Kidney (tissue), 11 donors: Measurements from ENCODE around the gene SRGAP2C. TPM values are rescaled to one million over a fixed set of nuclear protein-coding genes. Genes with fewer than 3 reads are reported as not detected.
"Not testable (repeated sequence)": the region's sequence is repeated elsewhere in the genome, so short reads cannot be mapped to it uniquely, and the experiment has no call there.

Experiments used
- DNase-seq, 5 donors: peaks; one replicate each; pipeline ENCODE4 v3.0.0-alpha.2; 2013 to 2020
- FAIRE-seq: peaks from 2 replicates; lab custom pipeline; 2012; peaks lifted over from hg19 to GRCh38; lab: Jason Lieb, UNC
- H3K27ac ChIP-seq, 2 donors: one replicate each; pipeline ENCODE4 v1.7.0; 2013; ENCODE audit warnings: low read depth in 2 of 2, low read length in 2 of 2, inconsistent platforms in 1 of 2
- H3K27me3 ChIP-seq: one replicate; pipeline ENCODE4 v1.7.1; 2013; ENCODE audit warnings: low read length, inconsistent platforms; ENCODE audit not compliant: control insufficient read depth, insufficient read depth
- H3K36me3 ChIP-seq, 3 donors: one replicate each; pipeline versions ENCODE4 v1.7.0 to v1.7.1; 2013; ENCODE audit warnings: low read length in 3 of 3, control low read depth in 1 of 3, inconsistent platforms in 1 of 3; ENCODE audit not compliant: insufficient read depth in 3 of 3, control insufficient read depth in 2 of 3
- H3K4me1 ChIP-seq, 3 donors: one replicate each; pipeline versions ENCODE4 v1.7.0 to v1.7.1; 2013; ENCODE audit warnings: low read length in 3 of 3, inconsistent platforms in 1 of 3, low read depth in 1 of 3; ENCODE audit not compliant: control insufficient read depth in 2 of 3, insufficient read depth in 2 of 3
- H3K4me3 ChIP-seq, 3 donors: one replicate each; pipeline versions ENCODE4 v1.7.0 to v1.8.1; 2013; ENCODE audit warnings: low read length in 3 of 3, control low read depth in 1 of 3, inconsistent platforms in 1 of 3
- H3K9ac ChIP-seq, 3 donors: one replicate each; pipeline versions ENCODE4 v1.7.0 to v1.7.1; 2013; ENCODE audit warnings: low read length in 3 of 3, control low read depth in 1 of 3, inconsistent platforms in 1 of 3
- H3K9me3 ChIP-seq, 3 donors: one replicate each; pipeline versions ENCODE4 v1.7.0 to v1.7.1; 2013; ENCODE audit warnings: low read length in 3 of 3, control low read depth in 1 of 3, inconsistent platforms in 1 of 3; ENCODE audit not compliant: control insufficient read depth in 2 of 3, insufficient read depth in 1 of 3
- intact Hi-C: fragments of 100-400 bp; cut with DNase I; formaldehyde crosslinking; loops from one replicate; pipeline ENCODE4 v1.11.1; 2022
- polyA plus RNA-seq: library from polyadenylated mRNA; stranded (reverse); fragments of 350-450 nt; fragmentation: Illumina TruSeq; extraction: RNeasy Lipid Tissue Mini Kit (QIAGEN cat#74804); gene quantifications from one replicate; pipeline ENCODE4 v1.2.3, GENCODE V29; 2014; ENCODE audit warnings: low read depth, low replicate concordance; ENCODE audit not compliant: insufficient read depth
- total RNA-seq: library from RNA; stranded (reverse); fragmentation: NEBNext Ultra II Directional; extraction: Animal tissue kit (Norgen Biotek cat#: 25700); gene quantifications from one replicate; pipeline ENCODE4 v1.2.1, GENCODE V29; 2021
- donor health status: control.
- donor health status: control.
- donor health status: DM: yes; HTN: yes; CAD: no.
- donor health status: Normal renal cell carcinoma (clear cell type).

Gene SRGAP2C
- total and polyA plus RNA-seq, 2 donors from 2014 or later, result 6.6 to 29.1 TPM

DNA sequence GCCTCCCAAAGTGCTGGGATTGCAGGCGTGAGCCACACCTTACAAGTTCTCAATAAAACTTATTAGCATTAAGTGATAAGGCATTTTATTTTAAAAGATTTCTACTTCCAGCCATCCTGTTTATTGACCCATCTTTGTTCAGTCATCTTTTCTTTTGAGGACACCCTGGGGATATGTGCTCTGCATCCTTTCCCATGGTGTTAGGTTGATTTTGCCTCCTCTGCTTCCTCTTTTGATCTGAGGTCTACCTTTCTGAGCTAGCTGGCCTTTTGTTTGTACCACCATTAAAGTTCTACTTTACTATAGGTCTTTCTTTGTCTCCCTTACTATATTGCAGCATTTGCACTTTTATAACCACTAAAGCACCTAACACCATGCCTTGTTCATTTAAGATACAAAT is 136.9 kb downstream of the SRGAP2C start:
- H3K9me3 ChIP-seq, DNase-seq, intact Hi-C loops, H3K36me3 ChIP-seq, H3K27ac ChIP-seq, H3K4me3 ChIP-seq, H3K27me3 ChIP-seq, H3K4me1 ChIP-seq, H3K9ac ChIP-seq, FAIRE-seq: not testable (repeated sequence)

DNA sequence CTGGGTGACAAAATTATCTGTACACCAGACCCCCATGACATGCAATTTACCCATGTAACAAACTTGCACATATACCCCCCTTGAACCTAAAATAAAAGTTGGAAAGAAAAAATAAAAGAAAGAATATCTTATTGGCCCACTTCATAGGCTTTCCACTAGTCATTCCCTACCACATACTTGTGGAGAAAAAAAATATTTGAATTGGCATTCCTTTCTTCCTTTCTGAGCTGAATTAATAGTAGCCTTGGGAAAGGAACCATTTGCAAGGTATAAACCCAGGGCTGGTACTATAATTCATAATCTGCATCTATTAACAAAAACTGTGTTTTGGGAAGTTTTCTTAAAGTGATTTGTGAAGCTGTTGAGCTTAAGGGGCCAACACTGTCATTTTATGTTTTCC is 140.0 kb downstream of the SRGAP2C start:
- H3K4me3 ChIP-seq, intact Hi-C loops, H3K27me3 ChIP-seq, H3K27ac ChIP-seq, H3K36me3 ChIP-seq, H3K9ac ChIP-seq, H3K4me1 ChIP-seq, FAIRE-seq, DNase-seq, H3K9me3 ChIP-seq: not testable (repeated sequence)

DNA sequence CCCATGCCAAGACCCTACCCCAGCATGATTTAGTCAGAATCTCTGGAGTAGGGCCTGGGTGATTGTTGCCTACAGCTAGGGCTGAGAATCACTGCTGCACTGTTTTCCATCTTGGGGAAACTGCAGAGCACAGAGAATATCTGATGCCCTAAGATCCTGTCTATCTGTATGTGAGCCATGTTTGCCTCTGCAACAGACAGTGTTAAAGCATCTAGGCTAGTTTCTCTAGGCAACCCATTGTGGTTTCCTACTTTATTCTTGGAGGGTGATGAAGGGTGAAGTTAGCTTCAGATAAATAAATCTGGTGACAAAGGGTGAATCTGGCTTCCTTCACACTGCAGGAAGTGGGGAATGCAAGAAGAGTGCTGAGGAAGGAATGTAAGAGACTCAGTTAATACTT is 147.4 kb downstream of the SRGAP2C start:
- H3K4me3 ChIP-seq, H3K36me3 ChIP-seq, H3K27me3 ChIP-seq, H3K9me3 ChIP-seq, H3K4me1 ChIP-seq, intact Hi-C loops, H3K27ac ChIP-seq, DNase-seq, H3K9ac ChIP-seq, FAIRE-seq: not testable (repeated sequence)

DNA sequence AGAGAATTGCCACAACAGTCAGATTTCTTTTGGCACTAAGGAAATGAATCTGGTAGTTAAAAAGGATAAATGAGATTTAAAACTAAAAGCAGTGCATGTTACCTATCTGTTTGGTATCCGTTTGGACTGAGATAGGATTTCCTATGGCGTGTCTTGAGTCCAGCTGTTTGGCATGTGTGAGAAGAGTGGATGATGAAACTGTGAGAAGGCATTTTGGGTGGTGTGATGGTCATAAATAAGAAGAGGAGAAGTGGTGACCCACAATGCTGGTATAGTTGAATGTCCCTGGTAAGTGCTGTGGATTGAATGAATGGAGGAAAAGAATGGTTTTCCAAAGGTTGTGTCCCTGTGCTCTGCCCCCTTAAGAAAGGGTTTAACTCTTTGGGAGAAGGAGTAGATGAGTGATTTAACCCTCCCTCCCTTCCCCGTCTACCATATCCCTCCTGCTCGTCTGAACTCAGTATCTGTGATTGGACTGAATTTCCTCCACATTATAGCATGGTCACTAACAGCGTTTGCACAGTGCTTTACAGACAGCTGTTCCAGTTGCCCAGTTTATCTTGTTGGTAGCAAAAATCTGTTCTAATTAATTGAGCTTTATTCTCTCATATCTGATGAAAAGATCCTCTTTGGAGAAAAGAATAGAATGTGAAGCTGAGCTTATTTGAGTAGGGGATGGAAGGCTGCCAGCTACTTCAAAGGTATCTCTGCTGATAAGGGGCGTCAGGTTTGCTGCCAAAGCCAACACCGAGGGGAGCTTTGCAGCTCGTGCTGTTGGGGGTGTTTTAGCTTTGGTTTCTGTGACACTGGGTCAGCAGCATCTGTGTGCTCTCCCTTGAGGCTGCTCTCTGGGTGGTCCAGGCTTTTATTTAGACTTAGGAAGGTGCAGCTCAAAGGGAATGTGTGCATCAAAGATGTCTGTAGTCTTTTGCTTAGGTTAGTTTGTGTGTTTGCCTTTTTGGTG is 148.1 kb downstream of the SRGAP2C start:
- H3K4me3 ChIP-seq, intact Hi-C loops, H3K4me1 ChIP-seq, H3K9me3 ChIP-seq, H3K27ac ChIP-seq, FAIRE-seq, H3K27me3 ChIP-seq, DNase-seq, H3K9ac ChIP-seq, H3K36me3 ChIP-seq: not testable (repeated sequence)

DNA sequence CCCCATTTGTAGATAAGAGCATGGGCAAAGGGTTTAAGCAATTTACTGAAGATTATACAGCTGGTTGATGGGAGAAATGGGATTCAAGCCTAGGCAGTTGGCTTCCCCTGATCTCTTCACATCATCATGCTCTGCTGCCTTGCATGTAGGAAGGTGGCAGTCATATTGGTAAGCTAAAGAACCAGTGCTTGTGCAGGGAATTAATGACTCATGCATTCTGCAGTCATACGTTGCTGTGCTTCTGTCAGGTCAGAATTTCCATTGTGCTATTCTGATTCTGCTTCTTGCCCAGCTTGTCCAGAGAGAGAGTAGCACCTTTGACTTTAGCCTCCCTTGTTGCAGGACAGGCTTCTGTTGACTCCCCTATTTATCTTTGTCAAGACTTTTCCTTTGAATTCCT is 153.2 kb downstream of the SRGAP2C start:
- H3K4me1 ChIP-seq, DNase-seq, H3K27me3 ChIP-seq, intact Hi-C loops, H3K27ac ChIP-seq, FAIRE-seq, H3K9me3 ChIP-seq, H3K4me3 ChIP-seq, H3K36me3 ChIP-seq, H3K9ac ChIP-seq: not testable (repeated sequence)

DNA sequence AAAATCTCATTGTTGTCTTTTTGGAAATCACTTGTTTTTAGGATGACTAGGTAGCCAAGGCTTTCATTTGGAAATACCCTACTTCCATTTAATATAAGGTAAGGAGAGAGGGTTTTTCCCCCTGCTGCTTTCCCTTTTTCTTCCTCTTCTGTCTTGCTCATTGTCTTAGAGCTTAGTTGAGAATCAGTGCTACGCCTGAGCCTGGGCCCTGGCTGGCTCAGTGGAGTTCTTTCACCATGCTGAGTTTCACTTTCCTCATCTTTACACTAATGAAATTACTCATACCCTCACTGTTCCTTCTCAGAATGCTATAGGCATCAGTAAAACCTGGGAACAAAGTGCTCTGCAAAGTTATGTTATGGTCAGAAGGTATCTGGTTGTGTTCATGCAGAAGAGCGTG is 154.8 kb downstream of the SRGAP2C start:
- H3K27me3 ChIP-seq, DNase-seq, H3K36me3 ChIP-seq, H3K27ac ChIP-seq, H3K4me3 ChIP-seq, FAIRE-seq, intact Hi-C loops, H3K4me1 ChIP-seq, H3K9ac ChIP-seq, H3K9me3 ChIP-seq: not testable (repeated sequence)

DNA sequence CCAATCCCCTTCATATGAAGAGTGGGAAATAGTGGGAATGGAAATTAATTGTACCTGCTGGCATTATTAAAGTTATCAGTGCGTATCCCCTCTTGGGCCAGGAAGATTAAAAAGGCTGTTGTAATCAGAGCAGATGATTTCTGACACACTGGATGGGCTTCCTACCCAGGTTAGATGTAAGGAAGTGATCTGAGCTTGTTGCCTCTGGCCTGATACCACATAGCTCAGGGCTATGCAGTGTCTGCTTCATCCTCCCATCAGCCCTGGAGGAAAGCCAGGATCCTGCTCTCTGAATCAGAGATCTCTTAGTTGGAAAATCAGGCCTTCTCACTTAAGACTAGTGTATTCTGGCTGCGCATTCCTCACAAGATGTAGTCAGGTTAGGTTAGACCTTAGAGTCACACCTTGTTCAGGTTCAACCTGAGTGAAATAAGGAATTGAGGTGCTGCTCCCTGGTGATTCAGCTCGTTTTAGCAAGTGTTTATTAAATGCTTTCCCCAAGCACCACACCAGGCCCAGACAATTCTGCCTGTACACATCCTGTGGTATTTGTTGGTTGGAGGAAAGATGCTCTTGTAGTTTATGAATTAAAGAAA is 158.6 kb downstream of the SRGAP2C start:
- H3K36me3 ChIP-seq, H3K9me3 ChIP-seq, intact Hi-C loops, H3K27ac ChIP-seq, FAIRE-seq, DNase-seq, H3K4me1 ChIP-seq, H3K27me3 ChIP-seq, H3K9ac ChIP-seq, H3K4me3 ChIP-seq: not testable (repeated sequence)

DNA sequence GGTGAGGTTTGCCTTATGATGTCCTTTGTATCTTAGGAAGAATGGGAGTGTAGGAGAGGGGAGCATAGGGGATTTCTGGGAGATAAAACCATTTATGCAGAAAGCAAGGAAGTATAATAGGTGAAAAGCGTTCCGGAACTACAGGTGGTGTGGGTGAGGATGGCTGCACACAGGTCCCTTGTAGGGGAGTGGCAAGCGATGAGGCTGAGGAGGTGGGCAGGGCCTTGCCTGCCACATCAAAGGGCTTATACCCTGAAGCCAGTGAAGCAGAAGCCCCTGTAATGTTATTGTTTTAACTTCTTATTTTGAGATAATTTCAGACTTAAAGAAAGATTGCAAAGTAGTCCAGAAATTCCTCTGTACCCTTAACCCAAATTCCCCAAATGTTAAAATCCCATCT is 159.6 kb downstream of the SRGAP2C start:
- H3K4me1 ChIP-seq, H3K9me3 ChIP-seq, H3K36me3 ChIP-seq, FAIRE-seq, H3K4me3 ChIP-seq, DNase-seq, H3K27ac ChIP-seq, intact Hi-C loops, H3K27me3 ChIP-seq, H3K9ac ChIP-seq: not testable (repeated sequence)
